SU-DHL-6 (cell line): Measurements from ENCODE around the gene PIP5K1B.

Source experiments
- H2AFZ ChIP-seq: fragments of 200-600 bp; sonication (generic); 2 replicates; pipeline ENCODE4 v1.6.1; 2014; ENCODE audit warnings: low read depth, mild to moderate bottlenecking, moderate library complexity, mixed read lengths, antibody characterized with exemption, low read length; ENCODE audit not compliant: severe bottlenecking
- H3F3A ChIP-seq: fragments of 200-600 bp; shearing (Covaris generic); 2 replicates; pipeline ENCODE4 v1.6.0; 2016; ENCODE audit warnings: antibody characterized with exemption, mild to moderate bottlenecking; ENCODE audit not compliant: insufficient read depth
- H3K27ac ChIP-seq: fragments of 200-600 bp; sonication (generic); 2 replicates; pipeline ENCODE4 v1.5.1; 2016; ENCODE audit warnings: low read depth, mild to moderate bottlenecking, low read length, moderate library complexity, mixed read lengths
- H3K27me3 ChIP-seq: fragments of 200-600 bp; sonication (generic), shearing (Covaris generic); 2 replicates; pipeline ENCODE4 v1.6.0; 2014; ENCODE audit warnings: mild to moderate bottlenecking, low read length
- H3K36me3 ChIP-seq: fragments of 200-600 bp; sonication (generic); 2 replicates; pipeline ENCODE4 v1.6.1; 2014; ENCODE audit warnings: mild to moderate bottlenecking, low read length, mixed read lengths
- H3K4me2 ChIP-seq: fragments of 300-600, 200-600 bp; shearing (Covaris generic), sonication (generic); 2 replicates; pipeline ENCODE4 v1.6.0; 2014; ENCODE audit warnings: low read length, low read depth, mild to moderate bottlenecking; ENCODE audit not compliant: poor library complexity, severe bottlenecking
- H3K4me3 ChIP-seq: fragments of 200-600 bp; sonication (generic); 2 replicates; pipeline ENCODE4 v1.5.1; 2014; ENCODE audit warnings: antibody characterized with exemption, low read length, mild to moderate bottlenecking, mixed read lengths; ENCODE audit not compliant: insufficient read depth, poor library complexity, severe bottlenecking
- H3K79me2 ChIP-seq: fragments of 200-600 bp; sonication (generic); 2 replicates; pipeline ENCODE4 v1.6.1; 2014; ENCODE audit warnings: mild to moderate bottlenecking, low read length, moderate library complexity; ENCODE audit not compliant: insufficient read depth
- H3K9ac ChIP-seq: fragments of 200-600 bp; sonication (generic); 2 replicates; pipeline ENCODE4 v1.7.0; 2014; ENCODE audit warnings: mild to moderate bottlenecking, low read length
- H3K9me2 ChIP-seq: fragments of 200-600 bp; sonication (generic); replicated peaks from 2 replicates; pipeline ENCODE4 v1.6.1; 2014; ENCODE audit warnings: low read length; ENCODE audit not compliant: insufficient read depth
- H3K9me3 ChIP-seq: fragments of 200-600 bp; sonication (generic); 2 replicates; pipeline ENCODE4 v1.6.1; 2014; ENCODE audit warnings: low read length, mixed read lengths; ENCODE audit not compliant: insufficient read depth
- H4K20me1 ChIP-seq: fragments of 200-600 bp; sonication (generic); 2 replicates; pipeline ENCODE4 v1.6.1; 2014; ENCODE audit warnings: low read depth, mild to moderate bottlenecking, antibody characterized with exemption, low read length, moderate library complexity, mixed read lengths
- CTCF ChIP-seq: fragments of 200-600 bp; sonication (generic); IDR thresholded peaks from one replicate; pipeline ENCODE4 v1.5.1; 2017; ENCODE audit warnings: antibody characterized with exemption, mild to moderate bottlenecking, low read length, moderate library complexity; ENCODE audit not compliant: insufficient read depth, poor library complexity, severe bottlenecking
- EZH2phosphoT487 ChIP-seq: fragments of 200-600 bp; sonication (generic), shearing (Covaris generic); conservative IDR thresholded peaks from 2 replicates; pipeline ENCODE4 v1.6.1; 2018; ENCODE audit warnings: mild to moderate bottlenecking, antibody characterized with exemption, low read length, moderate library complexity, mixed read lengths

Gene PIP5K1B

GRCh38 chr9:68749135-68749534 lies 44.1 kb downstream of the PIP5K1B start:
- H3K36me3 ChIP-seq = no peaks in the 10 kb centered on the region
- no peaks in the 10 kb centered on the region for H3K9me3 ChIP-seq
- no peaks in the 10 kb centered on the region for H3K27me3 ChIP-seq
- no peak overlapping the region for H3K4me2 ChIP-seq
- no peak for TF ChIP-seq CTCF
- TF ChIP-seq EZH2phosphoT487 = no peak
- H3K9me2 ChIP-seq = no peaks in the 10 kb centered on the region
- no peak overlapping the region for H3K4me3 ChIP-seq
- H3F3A ChIP-seq = no peaks in the 10 kb centered on the region
- H2AFZ ChIP-seq = no peak overlapping the region
- H3K27ac ChIP-seq = no peak overlapping the region
- H3K9ac ChIP-seq = no peak overlapping the region
- no peaks in the 10 kb centered on the region for H3K79me2 ChIP-seq
- no peaks in the 10 kb centered on the region for H4K20me1 ChIP-seq

- H3K27ac ChIP-seq = no peak overlapping the region
- H3K9me2 ChIP-seq = no peaks in the 10 kb centered on the region
- no peaks in the 10 kb centered on the region for H4K20me1 ChIP-seq
- H3K4me2 ChIP-seq = no peak overlapping the region
- H2AFZ ChIP-seq = no peak overlapping the region
- H3F3A ChIP-seq = no peaks in the 10 kb centered on the region
- no peak overlapping the region for H3K9ac ChIP-seq
- H3K36me3 ChIP-seq = no peaks in the 10 kb centered on the region
- H3K4me3 ChIP-seq = no peak overlapping the region
- H3K9me3 ChIP-seq = no peaks in the 10 kb centered on the region
- TF ChIP-seq CTCF (no peak), EZH2phosphoT487 (no peak)
- no peaks in the 10 kb centered on the region for H3K27me3 ChIP-seq
- no peaks in the 10 kb centered on the region for H3K79me2 ChIP-seq
Observed at GRCh38 chr9:68749579-68750159, 44.6 kb downstream of the PIP5K1B start.

GRCh38 chr9:68750255-68750654 lies 45.2 kb downstream of the PIP5K1B start:
- Histone ChIP-seq H2AFZ (no peak overlapping the region), H3K9me3 (no peaks in the 10 kb centered on the region), H3K9ac (no peak overlapping the region), H3K36me3 (no peaks in the 10 kb centered on the region), H3K4me3 (no peak overlapping the region), H3K9me2 (no peaks in the 10 kb centered on the region), H3K4me2 (no peak overlapping the region), H3F3A (no peaks in the 10 kb centered on the region), H4K20me1 (no peaks in the 10 kb centered on the region), H3K79me2 (no peaks in the 10 kb centered on the region), H3K27me3 (no peaks in the 10 kb centered on the region), H3K27ac (no peak overlapping the region)
- no peak for TF ChIP-seq EZH2phosphoT487
- no peak for TF ChIP-seq CTCF
